B cell (primary cell): ENCODE data around the gene TMEM80.

Source experiments
- CTCF ChIP-seq: fragments of 200-600 bp; IDR thresholded peaks from one replicate; pipeline ENCODE4 v1.8.0; 2022; ENCODE audit warnings: antibody characterized with exemption, mild to moderate bottlenecking
- EZH2 ChIP-seq: IDR thresholded peaks from 2 replicates; pipeline ENCODE4 v1.6.1; 2012; ENCODE audit warnings: borderline replicate concordance, low read depth, mild to moderate bottlenecking, moderate library complexity, low read length; ENCODE audit not compliant: insufficient read depth, poor library complexity, severe bottlenecking

- TF ChIP-seq CTCF (no peak), EZH2 (no peak)
Observed at GRCh38 chr11:674406-674805, 21.2 kb upstream of the TMEM80 start.
